Fibroblast of upper back skin (primary cell): Measurements from ENCODE around the gene SNX8.

Experiments
- DNase-seq: peaks from one replicate; pipeline ENCODE4 v3.0.0-alpha.2; 2013

Gene SNX8

DNA sequence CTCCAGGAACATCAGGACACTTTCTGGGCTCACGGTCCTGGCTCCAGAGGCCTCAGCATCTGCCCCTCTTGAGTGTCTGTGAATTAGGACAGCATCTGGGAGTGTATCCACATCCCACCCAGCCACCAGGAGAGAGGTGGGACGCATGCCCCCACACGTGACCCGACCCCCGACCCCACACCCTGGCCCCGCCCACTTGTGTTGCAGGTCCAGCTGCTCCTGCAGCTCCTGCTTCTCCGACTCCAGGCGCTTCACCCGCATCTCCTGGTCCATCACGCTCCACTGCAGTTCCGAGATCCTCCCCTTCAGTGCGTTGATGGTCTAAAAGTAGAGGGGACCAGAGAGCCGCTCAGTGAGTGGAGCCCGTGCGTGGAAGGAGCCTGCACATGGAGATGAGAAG lies 95.1 kb downstream of the SNX8 start:
- DNase-seq, result no peak

DNA sequence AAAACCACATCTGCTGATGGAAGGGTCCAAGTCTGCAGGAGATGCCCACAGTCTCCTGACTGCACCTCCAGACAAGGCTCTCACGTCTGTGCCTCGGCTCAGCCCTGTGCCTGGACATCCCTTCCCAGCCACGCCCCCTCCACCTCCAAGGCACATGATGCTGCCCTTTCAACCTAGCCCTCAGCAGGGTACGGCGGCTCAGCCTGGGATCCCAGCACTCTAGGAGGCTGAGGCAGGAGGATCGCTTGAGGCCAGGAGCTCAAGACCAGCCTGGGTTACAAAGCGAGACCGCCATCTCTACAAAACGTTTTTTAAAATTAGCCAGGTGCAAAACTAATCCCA lies 95.8 kb downstream of the SNX8 start:
- no peak for DNase-seq

DNA sequence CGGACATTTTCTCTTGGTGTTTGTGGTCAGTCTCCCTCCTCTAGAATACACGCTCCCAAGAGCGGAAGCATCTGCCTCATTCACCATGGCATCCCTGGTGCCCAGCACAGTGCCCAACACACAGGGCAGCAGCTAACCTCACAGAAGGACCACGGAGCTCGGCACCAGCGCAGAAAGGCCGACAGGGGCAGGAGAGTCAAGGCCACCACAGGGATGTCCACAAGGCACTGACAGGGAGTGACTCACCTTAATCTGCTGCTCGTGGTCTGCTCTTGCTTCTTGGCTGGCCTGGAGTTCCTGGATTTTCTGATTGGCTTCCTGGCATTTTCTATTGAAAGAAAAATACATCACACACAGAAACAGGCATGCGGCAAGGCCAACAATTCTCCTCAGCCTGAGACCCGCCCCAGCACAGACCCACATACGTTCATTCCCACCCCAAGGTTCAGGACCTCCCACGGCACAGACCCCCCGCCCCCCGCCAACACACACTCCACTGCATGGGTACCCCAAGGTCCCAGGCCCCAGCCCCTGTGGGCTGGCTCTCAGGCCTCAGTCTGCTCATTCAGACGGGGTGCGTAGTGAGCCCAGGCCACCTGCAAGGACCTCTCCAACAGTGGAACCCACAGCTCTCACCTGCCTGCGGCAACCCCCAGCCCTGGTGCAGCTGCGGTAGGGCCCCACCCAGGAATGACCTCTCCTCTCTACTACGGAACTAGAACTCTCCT lies 96.4 kb downstream of the SNX8 start:
- no peak for DNase-seq

DNA sequence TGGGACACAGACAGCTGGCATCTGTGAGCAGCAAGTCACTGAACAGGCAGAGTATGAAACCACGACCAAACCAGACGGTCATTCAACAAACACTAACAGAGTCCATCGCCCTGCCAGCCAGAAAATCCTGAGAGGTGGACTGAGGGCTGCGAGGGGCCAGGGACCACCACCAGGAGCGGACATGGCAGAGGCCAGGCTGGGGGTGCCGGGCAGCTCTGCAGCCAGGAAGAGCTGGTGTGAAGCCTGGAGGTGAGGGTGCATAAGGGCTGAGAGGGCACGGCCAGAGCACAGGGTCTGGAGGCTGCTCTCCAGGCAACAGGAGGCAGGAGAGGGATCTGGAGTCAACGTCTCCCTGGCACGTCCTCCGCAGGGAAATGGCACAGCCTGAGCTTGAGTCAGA lies 97.0 kb downstream of the SNX8 start:
- no peak for DNase-seq

DNA sequence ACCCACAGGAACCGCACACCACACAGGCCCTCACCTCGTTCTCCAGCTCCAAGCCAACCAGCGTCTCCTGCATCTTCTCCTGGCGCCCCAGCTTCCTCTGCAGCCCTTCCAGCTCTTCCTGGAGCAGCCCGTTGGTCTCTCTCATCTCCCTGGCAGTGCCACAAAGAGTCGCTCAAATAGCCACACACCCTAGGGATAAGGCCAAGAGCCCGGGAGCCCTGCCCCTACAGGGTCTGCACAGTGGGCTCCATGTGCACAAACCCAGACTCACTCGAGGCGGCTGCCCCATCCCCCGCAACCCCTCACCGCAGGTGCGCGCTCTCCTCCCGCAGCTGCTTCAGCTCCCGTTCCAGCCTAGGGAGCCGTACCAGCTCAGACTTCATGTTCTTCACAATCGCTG lies 98.4 kb downstream of the SNX8 start:
- DNase-seq, result no peak

DNA sequence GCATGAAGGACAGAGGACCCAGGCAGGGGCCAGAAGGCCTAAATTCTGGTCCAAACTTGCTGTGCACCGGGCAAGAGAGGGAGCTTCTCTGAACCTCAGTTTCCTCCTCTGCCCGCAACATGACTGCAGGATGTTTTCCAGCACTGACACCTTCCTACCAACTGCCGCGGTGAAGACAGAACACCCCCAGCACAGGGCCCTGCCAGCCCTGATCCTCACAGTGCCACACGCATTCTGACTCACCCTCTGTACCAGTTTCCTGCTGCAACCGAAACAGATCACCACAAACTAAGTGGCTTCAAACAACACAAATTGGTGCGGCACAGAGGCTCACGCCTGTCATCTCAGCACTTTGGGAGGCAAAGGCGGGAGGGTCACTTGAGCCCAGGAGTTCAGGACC lies 99.6 kb downstream of the SNX8 start:
- DNase-seq, result no peak

DNA sequence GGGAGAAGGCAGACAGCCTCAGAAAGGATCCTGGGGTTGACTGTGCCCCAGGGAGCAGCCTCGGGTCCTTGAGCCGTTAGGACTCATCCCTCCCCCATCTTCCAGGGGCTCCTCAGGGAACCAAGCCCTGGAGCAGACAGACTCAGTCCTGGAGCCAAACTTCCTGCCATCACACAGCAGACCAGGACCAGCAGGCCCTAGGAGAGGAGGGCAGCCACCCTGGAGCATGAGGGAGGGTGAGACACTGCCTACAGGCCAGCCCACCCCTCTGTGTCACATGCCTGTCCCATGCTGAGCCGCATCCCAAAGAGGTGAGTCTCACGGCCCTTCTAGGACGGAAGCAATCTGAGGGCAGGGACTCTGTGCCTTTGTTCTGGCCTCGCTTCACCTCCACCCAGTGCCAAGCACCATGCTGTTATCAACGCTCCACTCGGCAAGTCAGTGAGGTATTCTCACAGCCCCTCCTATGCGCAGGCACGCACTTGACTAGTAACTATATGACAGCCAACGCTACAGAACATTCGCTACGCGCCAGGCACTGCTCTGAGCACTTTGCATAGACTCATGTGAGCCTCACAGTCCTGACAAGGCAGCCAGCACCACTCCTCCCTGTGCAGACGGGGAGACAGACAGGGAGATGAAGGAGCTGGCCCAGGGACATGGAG lies 100.6 kb downstream of the SNX8 start:
- no peak for DNase-seq

DNA sequence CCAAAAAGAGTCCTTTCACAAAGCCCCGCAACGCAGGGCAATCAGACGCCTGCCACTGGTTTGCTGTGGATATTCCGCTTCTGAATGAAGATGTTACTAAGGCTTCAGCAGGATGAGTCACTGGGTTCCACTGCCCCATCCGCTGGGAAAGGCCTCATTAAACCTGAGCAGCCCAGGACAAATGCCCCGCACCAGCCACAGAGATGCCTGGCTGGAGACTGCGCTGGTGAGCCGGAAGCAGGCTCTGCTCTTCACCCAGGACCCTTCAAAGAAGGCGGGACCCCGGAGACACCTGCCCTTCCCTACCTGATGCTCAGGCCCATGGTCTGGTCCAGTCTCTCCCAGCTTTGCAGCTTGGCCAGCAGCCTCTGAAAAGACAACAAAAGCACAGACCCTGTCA lies 101.3 kb downstream of the SNX8 start:
- DNase-seq, result no peak

DNA sequence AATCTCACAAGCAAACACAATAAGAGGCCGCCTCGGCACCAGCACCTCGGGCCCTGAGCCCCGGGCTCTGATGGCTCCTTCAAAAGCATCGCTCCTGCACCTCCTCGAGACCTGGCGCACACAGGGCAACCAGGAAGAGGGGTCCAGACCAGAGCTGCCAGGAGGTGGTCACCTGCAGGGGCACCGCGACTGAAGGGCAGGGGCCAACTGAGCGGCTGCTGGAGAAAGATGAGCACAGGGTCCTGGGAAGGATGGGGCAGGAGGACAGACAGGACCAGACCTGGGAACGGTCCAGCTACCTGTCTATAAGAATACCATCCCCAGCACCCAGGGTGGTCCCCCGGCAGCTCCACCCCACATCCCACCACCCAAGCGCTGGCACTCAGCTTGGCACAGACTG lies 102.3 kb downstream of the SNX8 start:
- DNase-seq, result no peak

DNA sequence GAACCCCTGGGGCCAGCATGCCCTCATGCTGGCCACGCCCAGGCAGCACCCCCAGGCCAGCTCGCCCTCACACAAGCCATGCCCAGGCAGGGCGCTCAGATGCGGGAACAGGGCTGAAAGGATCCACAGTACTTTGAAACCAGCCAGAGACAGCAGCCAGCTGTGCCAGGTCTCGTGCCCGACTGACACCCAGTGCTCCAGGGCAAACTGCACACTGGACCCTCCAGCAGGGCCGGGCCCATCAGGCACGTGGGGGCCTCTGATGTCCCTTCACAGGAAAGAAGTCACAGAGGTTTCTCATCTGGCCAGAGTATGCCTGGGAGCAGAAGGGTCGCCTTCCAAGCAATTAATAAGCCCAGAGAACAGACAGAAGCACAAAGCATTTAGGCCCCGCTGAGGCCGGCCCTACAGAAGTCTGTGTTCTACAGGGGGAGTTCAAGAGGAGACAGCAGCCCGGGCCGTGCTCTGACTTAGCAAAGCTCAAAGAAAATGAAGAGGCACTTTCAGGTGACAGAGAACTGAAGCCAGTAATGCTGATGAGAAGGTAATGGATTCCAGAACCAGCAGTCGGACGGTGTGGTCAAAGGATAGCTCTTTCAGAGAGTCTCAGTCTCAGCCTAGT lies 102.9 kb downstream of the SNX8 start:
- DNase-seq, result no peak

DNA sequence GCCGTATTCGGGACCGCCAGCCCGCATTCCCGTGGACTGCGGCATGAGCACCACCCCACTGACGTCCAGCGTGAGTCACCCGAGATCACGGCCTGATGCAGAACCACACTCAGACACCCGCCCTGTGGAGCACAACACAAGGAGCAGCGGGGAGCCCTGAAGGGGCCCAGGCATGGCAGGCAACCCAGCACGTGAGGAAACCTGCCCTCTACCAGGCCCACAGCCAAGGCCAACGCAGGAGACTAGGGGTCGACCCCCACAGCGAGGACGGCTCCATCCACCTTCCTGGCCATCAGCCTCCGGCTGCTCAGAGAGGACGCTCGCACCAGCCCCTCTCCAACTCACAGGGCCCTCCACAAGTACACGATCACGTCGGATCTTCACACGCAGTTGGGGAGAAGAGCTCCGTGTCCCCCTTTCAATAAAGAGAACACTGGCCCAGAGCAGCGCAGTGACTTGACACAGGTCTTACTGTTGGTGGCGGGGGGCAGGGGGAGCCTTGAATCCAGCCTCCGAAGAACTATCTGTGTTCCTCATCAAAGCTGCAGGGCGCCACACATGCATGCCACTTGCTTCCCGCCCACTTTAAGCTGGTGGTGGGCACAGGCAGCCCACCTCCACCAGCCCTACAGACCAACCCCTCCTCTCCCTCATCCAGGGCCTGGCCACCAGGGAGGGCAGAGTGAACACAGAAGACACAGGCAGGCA lies 103.5 kb downstream of the SNX8 start:
- DNase-seq, result no peak

DNA sequence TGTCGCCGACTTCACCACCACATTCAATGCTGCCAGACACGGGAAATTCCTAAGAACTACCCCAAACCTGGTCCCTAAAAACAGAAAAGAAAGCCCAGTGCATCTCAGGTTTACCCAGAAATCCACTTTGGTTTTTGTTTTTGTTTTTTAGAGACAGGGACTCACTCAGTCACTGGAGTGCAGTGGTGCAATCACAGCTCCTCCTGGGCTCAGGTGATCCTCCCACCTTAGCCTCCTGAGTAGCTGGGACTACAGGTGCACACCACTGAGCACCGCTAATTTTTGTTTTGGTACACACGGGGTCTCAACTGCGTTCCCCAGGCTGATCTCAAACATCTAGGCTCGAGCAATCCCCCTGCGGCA lies 104.3 kb downstream of the SNX8 start:
- DNase-seq, result no peak

DNA sequence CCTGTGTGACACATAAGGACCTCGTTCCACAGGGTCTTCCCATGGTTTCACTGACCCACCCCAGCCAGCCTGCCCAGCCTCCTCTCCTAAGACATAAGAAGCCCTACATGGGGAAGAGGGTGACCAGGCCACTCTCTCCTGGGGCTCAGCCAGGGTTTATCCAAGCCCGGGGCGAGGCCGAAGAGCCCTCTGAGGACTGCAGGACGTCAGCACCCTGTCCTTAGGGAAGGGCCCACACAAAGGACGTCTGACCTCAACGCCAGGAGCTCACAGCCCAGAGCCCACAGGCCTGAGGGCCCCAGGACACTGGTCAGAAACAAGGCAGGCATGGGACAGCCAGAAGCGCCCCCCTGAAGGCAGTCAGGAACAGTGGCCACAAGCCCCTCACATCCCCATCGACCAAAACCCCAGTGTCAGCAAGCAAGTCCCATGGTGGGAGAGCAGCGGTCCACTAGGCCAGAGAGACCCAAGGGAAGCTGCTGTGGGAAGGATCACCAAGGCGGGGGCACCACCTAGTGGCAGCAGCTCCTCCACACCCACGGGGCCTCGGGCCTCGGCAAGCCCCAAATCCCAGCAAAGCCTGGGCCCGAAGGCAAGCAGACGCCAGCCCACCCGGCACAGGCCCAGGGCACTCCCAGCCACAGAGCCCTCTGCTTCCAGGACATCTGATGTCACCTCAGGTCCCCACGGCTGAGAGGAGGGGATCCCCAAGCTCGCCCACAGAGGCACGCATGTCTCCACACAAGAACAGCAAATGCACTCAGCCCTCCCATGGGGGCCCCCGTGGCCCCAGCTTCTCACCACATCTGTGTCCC lies 104.9 kb downstream of the SNX8 start:
- DNase-seq, result peak; percentile 76

DNA sequence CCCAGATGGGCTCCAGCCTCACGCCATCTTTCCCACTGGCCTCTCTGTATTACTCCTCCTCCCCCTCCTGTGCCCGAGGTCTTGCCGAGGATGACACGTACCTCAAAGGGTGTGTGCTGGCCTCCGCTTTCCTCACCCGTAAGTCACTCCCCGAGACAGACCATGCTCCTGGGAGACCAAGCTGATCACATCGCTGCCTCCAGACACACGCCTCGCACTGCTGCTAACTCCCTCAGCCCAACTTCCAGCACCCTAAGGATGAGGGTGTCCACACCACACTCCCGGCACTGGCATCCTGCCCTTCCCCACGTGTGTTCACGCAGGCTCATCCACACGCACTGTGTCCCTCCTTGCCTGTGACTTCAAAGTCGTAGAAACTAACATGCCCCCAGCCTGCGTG lies 105.5 kb downstream of the SNX8 start:
- no peak for DNase-seq

DNA sequence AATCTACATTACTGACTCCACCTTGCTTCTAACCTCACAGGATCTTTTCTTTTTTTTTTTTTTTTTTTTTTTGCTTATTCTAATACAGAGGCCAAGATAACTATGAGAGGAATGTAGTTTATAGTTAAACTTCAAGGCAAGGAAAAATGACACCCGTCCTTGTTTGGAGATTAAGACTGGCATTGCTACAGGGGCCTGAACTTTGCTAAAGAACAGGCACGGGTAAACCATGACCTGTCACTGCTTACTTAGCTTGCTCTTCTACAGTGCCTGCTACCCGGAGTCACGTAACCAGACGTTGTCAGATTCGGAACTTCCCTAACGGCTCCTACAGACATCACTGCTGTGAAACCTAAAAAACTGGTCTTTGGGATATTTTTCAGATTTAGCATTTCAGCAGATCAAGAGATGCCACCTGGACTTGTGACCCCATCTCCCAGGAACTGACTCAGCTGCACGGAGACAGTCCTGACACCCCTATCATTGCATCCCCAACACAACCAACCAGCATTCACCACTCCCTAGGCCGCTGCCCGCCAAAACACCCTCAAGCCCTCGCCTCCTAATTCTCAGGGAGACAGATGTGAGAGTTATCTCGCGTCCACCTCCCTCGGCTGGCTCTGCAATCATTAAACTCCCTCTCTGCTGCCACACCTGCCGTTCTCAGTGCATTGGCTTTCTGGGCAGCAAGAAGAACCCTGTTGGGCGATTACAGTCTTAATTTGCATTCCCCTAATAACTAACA lies 109.0 kb downstream of the SNX8 start:
- DNase-seq, result no peak

DNA sequence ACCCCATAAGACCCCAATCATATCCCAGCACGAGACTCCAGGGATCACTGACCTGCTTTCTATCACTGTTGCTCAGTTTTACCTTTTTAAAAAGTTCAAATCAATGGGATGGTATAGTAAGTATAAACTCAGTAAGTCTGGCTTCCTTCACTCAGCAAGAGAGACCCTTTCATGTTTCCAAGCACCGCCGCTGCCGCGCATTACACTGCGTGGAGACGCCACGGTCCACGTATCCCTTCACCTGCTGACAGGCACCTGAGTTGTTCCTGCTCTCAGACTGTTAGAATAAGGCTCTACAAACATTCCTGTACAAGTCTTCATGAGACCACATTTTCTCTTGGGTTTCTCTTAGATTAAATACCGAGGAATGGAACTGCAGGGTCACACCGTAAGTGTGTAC lies 109.8 kb downstream of the SNX8 start:
- DNase-seq, result no peak

DNA sequence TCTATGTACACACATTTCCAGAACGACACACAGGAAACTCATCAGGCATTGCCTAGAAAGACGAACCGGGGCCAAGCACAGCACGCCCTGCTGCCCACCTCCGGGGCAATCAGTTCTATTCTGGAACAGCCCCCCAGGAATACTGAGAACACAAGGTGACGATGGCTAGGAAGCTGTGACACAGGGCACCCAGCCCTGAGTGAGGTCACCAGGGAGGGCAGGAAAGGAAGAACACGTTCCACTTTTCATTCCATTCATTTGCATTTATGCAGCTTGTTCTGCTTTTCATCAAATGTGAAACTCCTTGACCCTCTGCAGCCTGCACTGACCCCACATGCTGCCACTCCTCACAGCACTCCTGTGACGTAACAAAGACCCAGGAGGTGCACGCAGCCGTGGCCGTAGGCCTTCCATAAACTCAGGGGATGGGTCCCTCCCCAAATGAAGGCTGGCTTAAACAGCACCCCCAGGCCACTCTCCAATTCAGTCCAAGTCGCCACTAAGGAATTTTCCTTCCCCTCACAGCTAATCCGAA lies 110.4 kb downstream of the SNX8 start:
- peak; percentile 26 for DNase-seq

DNA sequence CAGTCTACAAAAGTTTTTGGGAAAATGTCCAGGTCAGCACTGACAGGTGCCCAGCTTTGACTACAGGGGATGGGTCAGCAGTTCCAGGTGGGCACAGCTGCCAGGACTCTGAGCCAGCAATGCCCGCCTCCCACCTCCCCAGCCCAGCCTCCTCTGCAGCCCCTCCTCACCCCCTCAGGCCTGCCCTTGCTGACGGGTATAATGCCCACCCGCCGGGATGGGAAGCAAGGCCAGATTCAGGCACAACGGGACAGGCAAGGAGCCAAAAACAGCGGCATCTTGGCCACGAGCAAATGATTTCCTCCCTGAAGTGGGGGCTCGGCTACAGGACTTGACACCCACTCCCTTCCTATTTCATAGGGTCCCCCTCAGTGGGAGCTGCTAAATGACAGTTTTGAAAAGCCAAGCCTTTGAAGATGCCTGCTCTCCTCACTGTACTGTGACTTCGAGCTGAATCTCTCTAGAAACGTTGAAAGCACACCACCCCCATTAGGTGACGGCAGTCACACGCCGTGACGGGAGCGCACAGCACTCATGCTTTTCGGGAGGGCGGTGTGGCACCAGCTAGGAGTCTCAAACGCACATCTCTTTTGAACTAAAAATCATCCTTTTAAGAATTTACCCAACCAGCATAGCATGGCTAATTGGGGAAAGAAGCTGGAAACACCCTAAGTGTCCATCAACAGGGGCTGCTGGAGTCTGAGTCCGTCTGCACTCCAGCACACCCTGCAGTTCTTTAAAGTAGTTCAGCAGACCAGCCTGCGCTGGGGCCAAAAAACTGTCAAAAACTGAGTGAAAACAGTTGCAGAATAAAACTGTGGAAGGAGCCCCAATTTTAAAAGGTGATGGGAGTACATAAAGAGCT lies 111.1 kb downstream of the SNX8 start:
- peak; percentile 5 for DNase-seq

DNA sequence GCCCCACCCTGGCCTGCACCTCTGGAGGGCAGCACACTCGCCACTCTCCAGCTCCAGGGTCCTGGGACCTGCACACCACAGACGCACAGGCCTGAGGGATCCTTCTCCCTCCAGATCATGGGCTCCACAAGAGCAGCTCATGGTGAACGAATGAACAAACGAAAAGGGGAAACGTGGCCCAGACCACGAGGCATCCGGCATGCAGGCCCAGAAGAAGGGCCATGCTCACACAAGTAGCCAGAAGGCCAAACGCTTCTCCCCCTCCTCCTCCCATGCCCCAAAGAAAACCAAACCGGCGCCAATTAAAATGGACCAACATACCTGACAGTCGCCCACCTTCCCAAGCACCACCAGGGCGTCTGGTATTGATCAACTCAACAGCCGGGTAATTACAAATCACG lies 111.9 kb downstream of the SNX8 start:
- DNase-seq, result no peak
